T-helper 2 cell (primary cell): ENCODE results near the gene SERAC1.
"Not testable (repeated sequence)": the region's sequence is repeated elsewhere in the genome, so short reads cannot be mapped to it uniquely, and the experiment has no call there.

Source experiments
- DNase-seq, 5 experiments: peaks; one replicate each; pipeline versions ENCODE4 v3.0.0 to v3.0.0-alpha.2; 2012 to 2022
- total RNA-seq, 2 donors: gene quantifications; one replicate each; lab custom pipeline; 2026; lab: John Stamatoyannopoulos, UW

SERAC1 gene
- 3.4 to 3.8 reads per million in 2 donors for total RNA-seq

- no peak for DNase-seq
These were observed at the start of gene SERAC1 for GRCh38 chr6:158168040-158168289. SERAC1 (minus strand) TSS chr6:158168262; CDS start chr6:158158363, 9,899 bp downstream.

GRCh38 chr6:158213925-158214674 lies 46.0 kb upstream of the SERAC1 start:
- peak in 4 of 5 experiments; percentile 22 to 80 (median 26) for DNase-seq

GRCh38 chr6:158211273-158212055 lies 43.4 kb upstream of the SERAC1 start:
- DNase-seq = peak in 1 of 5 experiments; percentile 86

GRCh38 chr6:158209582-158210333 lies 41.7 kb upstream of the SERAC1 start:
- DNase-seq = not testable (repeated sequence)

DNA sequence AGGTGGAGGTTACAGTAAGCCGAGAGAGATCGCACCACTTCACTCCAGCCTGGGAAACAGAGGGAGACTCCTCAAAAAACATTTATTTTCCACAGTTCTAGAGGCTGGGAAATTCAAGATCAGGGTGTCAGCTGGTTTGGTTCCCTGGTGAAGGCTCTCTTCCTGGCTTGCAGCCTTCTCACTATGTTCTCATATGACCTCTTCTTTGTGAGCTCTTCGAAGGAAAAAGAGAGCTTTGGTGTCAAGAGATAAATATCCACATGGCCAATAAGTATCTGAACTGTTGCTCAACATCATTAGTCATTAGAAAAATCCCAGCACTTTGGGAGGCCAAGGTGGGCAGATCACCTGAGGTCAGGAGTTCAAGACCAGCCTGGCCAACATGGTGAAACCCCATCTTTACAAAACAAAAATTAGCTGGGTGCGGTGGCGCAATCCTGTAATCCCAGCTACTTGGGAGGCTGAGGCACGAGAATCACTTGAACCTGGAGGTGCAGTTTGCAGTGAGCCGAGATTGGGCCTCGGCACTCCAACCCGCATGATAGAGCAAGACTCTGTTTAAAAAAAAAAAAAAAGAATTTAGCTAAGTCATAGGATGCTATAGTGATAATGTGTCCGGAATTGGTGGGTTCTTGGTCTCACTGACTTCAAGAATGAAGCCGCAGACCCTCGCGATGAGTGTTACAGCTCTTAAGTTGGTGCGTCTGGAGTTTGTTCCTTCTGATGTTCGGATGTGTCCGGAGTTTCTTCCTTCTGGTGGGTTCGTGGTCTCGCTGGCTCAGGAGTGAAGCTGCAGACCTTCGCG lies 40.4 kb upstream of the SERAC1 start:
- DNase-seq = not testable (repeated sequence)

- peak in 1 of 5 experiments; percentile 91 for DNase-seq
These were observed 39.3 kb upstream of the SERAC1 start for GRCh38 chr6:158207422-158207788.

DNA sequence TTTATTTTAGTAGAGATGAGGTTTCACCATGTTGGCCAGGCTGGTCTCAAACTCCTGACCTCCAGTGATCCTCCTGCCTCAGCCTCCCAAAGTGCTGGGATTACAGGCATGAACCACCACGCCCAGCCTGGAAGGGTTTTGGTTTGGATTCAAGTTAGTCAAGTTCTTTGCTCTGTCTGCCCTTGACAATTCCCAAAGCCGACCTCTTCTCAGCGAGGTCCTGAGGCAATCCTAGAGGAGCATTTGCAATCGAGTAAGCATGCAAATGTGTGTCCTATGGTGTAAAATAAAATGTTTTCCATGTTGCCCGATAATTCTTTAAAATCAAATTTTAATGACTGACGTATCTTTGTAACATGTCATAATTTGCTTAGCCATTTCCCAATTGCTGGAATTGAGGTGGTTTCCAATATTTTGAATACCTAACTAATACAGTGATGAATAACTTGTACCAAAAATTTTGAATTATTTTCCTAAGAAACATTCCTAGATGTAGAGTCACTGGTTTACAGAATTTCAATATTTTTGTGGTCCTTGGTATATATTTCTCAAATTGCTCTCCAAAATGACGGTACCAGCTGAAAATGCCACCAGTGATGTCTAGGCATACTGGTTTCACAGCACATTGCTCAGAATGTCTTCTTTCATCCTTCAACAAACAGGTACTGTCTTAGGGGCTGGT lies 38.8 kb upstream of the SERAC1 start:
- no peak for DNase-seq

- DNase-seq = peak in 1 of 5 experiments; percentile 31
These were observed 37.3 kb upstream of the SERAC1 start for GRCh38 chr6:158205169-158205944.

GRCh38 chr6:158198461-158198860 lies 30.4 kb upstream of the SERAC1 start:
- DNase-seq = no peak

DNA sequence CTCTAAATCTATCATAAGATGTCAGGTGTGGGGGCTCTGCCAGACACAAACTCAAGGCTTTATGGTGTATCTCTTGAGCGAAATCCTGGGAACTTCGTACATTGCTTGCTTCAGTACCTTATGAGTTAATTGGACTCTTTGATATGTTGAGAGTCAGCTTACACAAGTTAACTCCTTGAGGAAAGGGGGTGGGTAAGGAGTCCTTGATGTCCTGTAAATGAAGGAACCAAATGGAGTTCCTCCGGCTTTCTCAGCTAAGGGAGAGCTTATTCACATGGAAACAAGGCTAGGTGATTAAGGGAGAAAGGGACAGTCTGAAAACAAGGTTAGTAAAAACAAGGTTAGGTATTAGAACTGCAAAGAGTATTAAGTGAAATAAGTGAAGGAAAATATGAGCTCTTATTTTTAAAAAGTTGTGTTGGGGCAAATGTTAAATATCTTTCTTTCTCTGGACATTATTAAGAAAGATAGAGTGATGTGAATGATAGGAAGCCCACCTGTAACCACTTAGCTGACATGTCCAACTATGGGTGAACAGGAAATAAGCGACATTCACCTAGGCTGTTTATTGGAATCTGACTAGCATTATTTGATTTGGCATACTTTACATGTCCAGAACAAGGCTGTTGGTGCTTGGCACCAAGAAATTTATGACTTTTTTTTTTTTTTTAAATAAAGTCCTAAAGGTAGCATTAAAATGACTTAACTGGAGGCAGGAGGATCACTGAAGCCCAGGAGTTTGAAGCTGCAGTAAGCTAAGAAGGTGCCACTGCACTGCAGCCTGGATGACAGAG lies 26.6 kb upstream of the SERAC1 start:
- no peak for DNase-seq

GRCh38 chr6:158191761-158192160 lies 23.7 kb upstream of the SERAC1 start:
- DNase-seq = no peak

DNA sequence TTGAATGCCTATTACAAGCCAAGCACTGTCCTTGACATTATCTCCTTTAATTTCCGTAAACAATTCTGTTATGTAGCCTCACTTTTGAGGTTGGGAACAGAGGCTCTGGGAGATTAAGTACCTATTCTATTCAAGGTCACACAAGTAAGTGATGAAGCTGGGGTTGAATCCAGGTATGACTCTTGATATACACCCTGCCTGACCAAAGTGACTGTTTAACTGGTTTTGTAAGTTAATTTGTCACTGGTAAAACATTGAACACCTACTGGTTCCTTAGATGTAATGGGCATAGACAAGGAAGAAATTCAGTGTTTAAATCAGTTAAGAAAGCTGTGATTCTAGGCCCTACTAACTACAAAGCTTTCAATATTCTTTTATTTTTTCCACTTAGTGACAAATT lies 23.0 kb upstream of the SERAC1 start:
- DNase-seq = no peak

DNA sequence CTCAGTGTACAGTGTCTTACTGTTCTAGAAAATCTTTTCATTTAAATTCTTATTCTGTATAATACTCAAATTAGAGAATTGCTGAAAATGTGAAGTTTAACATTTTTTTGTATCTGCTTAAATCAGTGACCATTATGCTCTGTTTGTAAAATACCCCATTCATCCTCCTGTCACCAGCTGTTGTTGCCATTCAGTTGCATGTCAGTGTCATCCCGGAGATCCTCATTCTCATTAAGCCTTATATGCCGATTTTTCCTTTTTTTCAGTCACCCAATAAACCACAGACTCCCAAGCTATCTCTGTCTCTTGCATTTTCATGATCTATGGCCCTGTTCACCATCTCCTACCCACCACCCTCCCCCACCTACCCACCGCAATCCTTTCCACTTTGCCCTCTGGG lies 20.5 kb upstream of the SERAC1 start:
- no peak for DNase-seq

GRCh38 chr6:158185729-158186456 lies 17.8 kb upstream of the SERAC1 start:
- no peak for DNase-seq

- DNase-seq = no peak
These were observed 16.5 kb upstream of the SERAC1 start for GRCh38 chr6:158184608-158185007.

DNA sequence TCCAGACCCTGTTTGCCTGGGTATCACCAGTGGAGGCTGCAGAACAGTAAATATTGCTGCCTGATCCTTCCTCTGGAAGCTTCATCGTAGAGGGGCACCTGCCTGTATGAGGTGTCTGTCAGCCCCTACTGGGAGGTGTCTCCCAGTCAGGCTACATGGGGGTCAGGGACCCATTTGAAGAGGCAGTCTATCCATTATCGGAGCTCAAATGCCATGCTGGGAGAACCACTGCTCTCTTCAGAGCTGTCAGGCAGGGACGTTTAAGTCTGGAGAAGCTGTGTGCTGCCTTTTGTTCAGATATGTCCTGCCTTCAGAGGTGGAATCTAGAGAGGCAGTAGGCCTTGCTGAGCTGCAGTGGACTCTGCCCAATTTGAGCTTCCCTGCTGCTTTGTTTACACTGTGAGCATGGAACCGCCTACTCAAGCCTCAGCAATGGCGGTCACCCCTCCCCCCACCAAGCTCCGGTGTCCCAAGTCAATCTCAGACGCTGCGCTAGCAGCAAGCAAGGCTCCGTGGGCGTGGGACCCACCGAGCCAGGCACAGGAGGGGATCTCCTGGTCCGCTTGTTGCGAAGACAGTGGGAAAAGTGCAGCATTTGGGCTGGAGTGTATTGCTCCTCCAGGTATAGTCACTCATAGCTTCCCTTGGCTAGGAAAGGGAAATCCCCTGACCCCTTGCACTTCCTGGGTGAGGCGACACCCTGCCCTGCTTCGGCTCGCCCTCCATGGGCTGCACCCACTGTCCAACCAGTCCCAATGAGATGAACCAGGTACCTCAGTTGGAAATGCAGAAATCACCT lies 15.3 kb upstream of the SERAC1 start:
- DNase-seq = not testable (repeated sequence)

- DNase-seq = not testable (repeated sequence)
These were observed 9.7 kb upstream of the SERAC1 start for GRCh38 chr6:158177712-158178111.

DNA sequence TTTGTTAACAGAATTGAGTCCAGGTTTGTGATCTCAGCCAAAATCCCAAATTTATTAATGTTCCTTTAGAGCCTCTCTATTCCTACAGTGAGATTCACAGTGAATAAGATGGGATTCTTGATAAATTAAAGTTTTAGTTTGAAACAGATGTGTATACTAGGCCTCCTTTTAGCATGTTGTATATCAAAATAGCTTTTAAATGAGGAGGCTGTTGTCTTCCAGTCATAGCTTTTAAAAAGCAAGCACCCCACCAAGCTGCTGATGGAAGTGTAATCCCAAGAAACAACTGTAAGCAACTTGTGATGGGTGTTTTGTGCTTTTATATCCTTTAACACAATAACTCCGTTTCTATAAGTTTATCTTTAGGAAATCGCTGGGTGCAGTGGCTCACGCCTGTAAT lies 7.0 kb upstream of the SERAC1 start:
- no peak for DNase-seq

DNA sequence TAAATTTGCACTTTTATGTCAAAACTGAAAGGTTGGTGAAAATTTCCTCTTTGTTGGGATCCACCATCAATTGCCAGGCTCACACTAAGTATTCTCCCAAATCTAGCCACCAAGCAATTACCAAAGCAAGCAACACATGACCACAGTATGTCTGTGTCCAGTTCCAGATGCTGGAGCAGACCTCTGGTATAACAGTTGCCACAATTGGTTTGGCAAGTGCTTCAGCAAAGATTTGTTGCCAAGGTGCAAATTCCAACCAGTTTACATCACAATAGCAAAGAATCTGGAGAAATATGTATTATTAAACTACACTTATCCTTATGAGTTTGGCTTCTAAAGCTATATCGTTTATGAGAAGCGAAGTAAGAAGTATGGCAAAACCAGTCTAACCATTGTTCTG lies 6.5 kb upstream of the SERAC1 start:
- no peak for DNase-seq
